Sigmoid colon (tissue), 7 donors: ENCODE results near the gene GLMP. TPM values are rescaled to one million over a fixed set of nuclear protein-coding genes. Genes with fewer than 3 reads are reported as not detected.

Experiments used
- DNase-seq: peaks from one replicate; pipeline ENCODE4 v3.0.0-alpha.2; 2019
- H3K27ac ChIP-seq, 4 donors: fragments of 200-600 bp; sonication (generic); one replicate each; pipeline ENCODE4 v1.5.1; 2016 to 2019; ENCODE audit warnings: mild to moderate bottlenecking in 1 of 4
- H3K27me3 ChIP-seq, 3 donors: fragments of 200-600 bp; sonication (generic); one replicate each; pipeline ENCODE4 v1.5.1; 2019; ENCODE audit warnings: mild to moderate bottlenecking in 1 of 3
- H3K36me3 ChIP-seq, 4 donors: fragments of 200-600 bp; sonication (generic); one replicate each; pipeline ENCODE4 v1.5.1; 2016 to 2019
- H3K4me1 ChIP-seq, 4 donors: fragments of 200-600 bp; sonication (generic); one replicate each; pipeline ENCODE4 v1.5.1; 2017 to 2019
- H3K4me3 ChIP-seq, 4 donors: fragments of 200-600 bp; sonication (generic); one replicate each; pipeline ENCODE4 v1.5.1; 2017 to 2019; ENCODE audit warnings: mild to moderate bottlenecking in 2 of 4, moderate library complexity in 1 of 4
- H3K9me3 ChIP-seq, 4 donors: fragments of 200-600 bp in 3 of 4; sonication (generic) in 3 of 4; one replicate each; pipeline versions ENCODE4 v1.5.1 to v1.6.1; 2013 to 2019
- EP300 ChIP-seq, 4 donors: sonication (generic); formaldehyde crosslinking; IDR thresholded peaks; one replicate each; pipeline ENCODE4 v1.6.1; 2017; ENCODE audit warnings: antibody characterized with exemption in 4 of 4
- POLR2A ChIP-seq, 2 donors: fragments of 450-650 bp; IDR thresholded peaks; one replicate each; pipeline ENCODE4 v1.6.1; 2016; ENCODE audit warnings: antibody characterized with exemption in 2 of 2, mild to moderate bottlenecking in 2 of 2, moderate library complexity in 2 of 2
- POLR2AphosphoS5 ChIP-seq, 4 donors: sonication (generic); formaldehyde crosslinking; IDR thresholded peaks; one replicate each; pipeline ENCODE4 v1.6.1; 2017; ENCODE audit warnings: antibody characterized with exemption in 4 of 4
- WGBS, 2 donors: extraction: QIAGEN DNeasy Blood & Tissue Kit; methylation state at CpG; one replicate each; pipeline ENCODE4 v1.1.7; 2013; 5-methylcytosine and 5-hydroxymethylcytosine counted together
- intact Hi-C: fragments of 100-400 bp; cut with DNase I; formaldehyde crosslinking; loops from one replicate; pipeline ENCODE4 v1.15.1; 2023
- polyA plus RNA-seq, 3 donors: library from polyadenylated mRNA; stranded (reverse); fragments of 200-250 nt; gene quantifications; one replicate each; pipeline ENCODE4 v1.2.3, GENCODE V29; 2013
- total RNA-seq, 4 donors: library from RNA; depleted of rRNA; stranded (reverse); fragments of >200 nt; gene quantifications; one replicate each; pipeline ENCODE4 v1.1.0, GENCODE V29; 2016
- TF ChIP-seq, protein P1 (sequence below), 4 experiments: fragments of 450-650 bp in 3 of 4; fragments of 200-600 bp in 1 of 4; IDR thresholded peaks; one replicate each; pipeline ENCODE4 v1.5.1; 2016 to 2019; ENCODE audit warnings: antibody characterized with exemption in 4 of 4, mild to moderate bottlenecking in 3 of 4, moderate library complexity in 2 of 4
- donor health status: healthy with polysubstance abuse.
- donor health status: Bipolar disorder and iron deficiency.
- donor health status: healthy.

Gene GLMP
- total and polyA plus RNA-seq, 7 donors, result 33.3 to 53.2 (median 38.8) TPM

DNA sequence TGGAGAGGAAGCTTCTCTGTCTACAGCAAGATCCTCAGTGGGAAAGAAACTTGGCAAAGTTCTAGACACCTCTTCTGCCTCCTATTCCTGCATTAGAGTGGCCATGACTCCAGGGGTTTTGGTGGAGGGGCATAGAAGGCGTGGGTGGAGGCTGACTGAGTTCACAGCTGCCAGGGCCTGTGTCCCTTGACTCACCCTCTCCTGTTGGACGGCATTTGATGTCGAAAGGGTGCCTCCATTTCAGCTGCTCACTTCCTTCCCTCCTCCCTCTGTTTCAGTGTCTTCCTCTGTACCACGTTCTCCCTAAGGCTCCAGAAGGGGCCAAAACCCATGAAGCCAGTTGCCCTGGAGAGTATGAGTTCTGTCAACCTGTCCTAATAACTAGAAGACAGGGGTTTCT lies 10.7 kb downstream of the GLMP start:
- DNase-seq, result no peak
- peaks cover 0 to 9% (median 0%) of the 10 kb centered on the region in 4 donors for H3K36me3 ChIP-seq
- no peak overlapping the region for H3K4me3 ChIP-seq
- WGBS, 2 donors, result 74 to 78% methylated on average over 4 of the region's 4 CpGs
- TF ChIP-seq, protein P1, sequence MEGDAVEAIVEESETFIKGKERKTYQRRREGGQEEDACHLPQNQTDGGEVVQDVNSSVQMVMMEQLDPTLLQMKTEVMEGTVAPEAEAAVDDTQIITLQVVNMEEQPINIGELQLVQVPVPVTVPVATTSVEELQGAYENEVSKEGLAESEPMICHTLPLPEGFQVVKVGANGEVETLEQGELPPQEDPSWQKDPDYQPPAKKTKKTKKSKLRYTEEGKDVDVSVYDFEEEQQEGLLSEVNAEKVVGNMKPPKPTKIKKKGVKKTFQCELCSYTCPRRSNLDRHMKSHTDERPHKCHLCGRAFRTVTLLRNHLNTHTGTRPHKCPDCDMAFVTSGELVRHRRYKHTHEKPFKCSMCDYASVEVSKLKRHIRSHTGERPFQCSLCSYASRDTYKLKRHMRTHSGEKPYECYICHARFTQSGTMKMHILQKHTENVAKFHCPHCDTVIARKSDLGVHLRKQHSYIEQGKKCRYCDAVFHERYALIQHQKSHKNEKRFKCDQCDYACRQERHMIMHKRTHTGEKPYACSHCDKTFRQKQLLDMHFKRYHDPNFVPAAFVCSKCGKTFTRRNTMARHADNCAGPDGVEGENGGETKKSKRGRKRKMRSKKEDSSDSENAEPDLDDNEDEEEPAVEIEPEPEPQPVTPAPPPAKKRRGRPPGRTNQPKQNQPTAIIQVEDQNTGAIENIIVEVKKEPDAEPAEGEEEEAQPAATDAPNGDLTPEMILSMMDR (IDR thresholded peaks at IDR 0.05), result no peak
- TF ChIP-seq POLR2A (IDR thresholded peaks at IDR 0.05) (no peak), POLR2AphosphoS5 (IDR thresholded peaks at IDR 0.05) (no peak), EP300 (IDR thresholded peaks at IDR 0.05) (no peak)
- intact Hi-C loops, result no loop called here
- H3K4me1 ChIP-seq, result peaks cover 0 to 33% (median 29%) of the 10 kb centered on the region in 4 donors
- no peaks in the 10 kb centered on the region for H3K9me3 ChIP-seq
- H3K27ac ChIP-seq, result no peak overlapping the region
- no peaks in the 10 kb centered on the region for H3K27me3 ChIP-seq

- peak within 1 kb of the TSS; percentile 69 to 93 (median 80) for H3K4me3 ChIP-seq
- no peak for DNase-seq
- TF ChIP-seq, protein P1 (IDR thresholded peaks at IDR 0.05), result no peak
- TF ChIP-seq EP300 (IDR thresholded peaks at IDR 0.05) (no peak), POLR2AphosphoS5 (IDR thresholded peaks at IDR 0.05) (no peak), POLR2A (IDR thresholded peaks at IDR 0.05) (no peak)
- H3K27me3 ChIP-seq, result no peaks in the 10 kb centered on the region
- H3K9me3 ChIP-seq, result no peaks in the 10 kb centered on the region
- intact Hi-C loops, result no loop called here
- WGBS, 2 donors, result 35 to 76% methylated on average over 7 of the region's 7 CpGs
- peaks cover 0 to 33% (median 29%) of the 10 kb centered on the region in 4 donors for H3K4me1 ChIP-seq
- peak within 1 kb of the TSS; percentile 84 to 92 (median 90) for H3K27ac ChIP-seq
- H3K36me3 ChIP-seq, result peaks cover 0 to 9% (median 0%) of the 10 kb centered on the region in 4 donors
These were observed 11.4 kb downstream of the GLMP start, which contains the start of gene TMEM79 for GRCh38 chr1:156284112-156284511. TSS of gene TMEM79 (plus strand) at chr1:156284325. CDS start at chr1:156285227, 902 bp downstream.

GRCh38 chr1:156283521-156283920 lies 12.0 kb downstream of the GLMP start:
- peak overlapping the region; percentile 84 to 92 (median 90) for H3K27ac ChIP-seq
- WGBS, 2 donors, result 60 to 88% methylated on average over 1 of the region's 1 CpG
- no peak for DNase-seq
- H3K27me3 ChIP-seq, result no peaks in the 10 kb centered on the region
- TF ChIP-seq POLR2AphosphoS5 (IDR thresholded peaks at IDR 0.05) (no peak), POLR2A (IDR thresholded peaks at IDR 0.05) (no peak), EP300 (IDR thresholded peaks at IDR 0.05) (no peak)
- TF ChIP-seq, protein P1 (IDR thresholded peaks at IDR 0.05), result no peak
- H3K4me3 ChIP-seq, result peak overlapping the region; percentile 69 to 93 (median 80)
- intact Hi-C loops, result no loop called here
- no peaks in the 10 kb centered on the region for H3K9me3 ChIP-seq
- H3K4me1 ChIP-seq, result peaks cover 0 to 33% (median 29%) of the 10 kb centered on the region in 4 donors
- peaks cover 0 to 9% (median 2%) of the 10 kb centered on the region in 4 donors for H3K36me3 ChIP-seq

GRCh38 chr1:156282479-156283222 lies 12.8 kb downstream of the GLMP start, which contains the start of gene SMG5:
TSS of gene SMG5 (minus strand) at chr1:156282825. CDS start at chr1:156282680, 145 bp downstream.
- TF ChIP-seq, protein P1 (IDR thresholded peaks at IDR 0.05), result no peak
- peak; percentile 61 to 87 for TF ChIP-seq POLR2A (IDR thresholded peaks at IDR 0.05)
- peak; percentile 77 to 96 (median 88) for TF ChIP-seq POLR2AphosphoS5 (IDR thresholded peaks at IDR 0.05)
- TF ChIP-seq EP300 (IDR thresholded peaks at IDR 0.05), result peak in 2 of 4 donors; percentile 5 to 68
- 0% methylated on average over 50 of the region's 50 CpGs for WGBS, 2 donors
- peaks cover 0 to 33% (median 29%) of the 10 kb centered on the region in 4 donors for H3K4me1 ChIP-seq
- DNase-seq, result peak; percentile 99
- H3K36me3 ChIP-seq, result peaks cover 0 to 13% (median 8%) of the 10 kb centered on the region in 4 donors
- H3K27ac ChIP-seq, result peak within 1 kb of the TSS; percentile 84 to 92 (median 90)
- no peaks in the 10 kb centered on the region for H3K9me3 ChIP-seq
- H3K4me3 ChIP-seq, result peak within 1 kb of the TSS; percentile 69 to 93 (median 80)
- intact Hi-C loops, result no loop called here
- H3K27me3 ChIP-seq, result no peaks in the 10 kb centered on the region
